NOMO-1 treated with dmso at 0.1 percent for 144 hours (cell line): ENCODE measurements around the gene PIGR.

Source experiments
- DNase-seq: peaks from one replicate; lab custom pipeline; 2025; ENCODE audit not compliant: unreplicated experiment; lab: John Stamatoyannopoulos, UW

Gene PIGR

GRCh38 chr1:206946261-206946660 lies at the start of gene PIGR:
PIGR (minus strand) TSS chr1:206946466; CDS start chr1:206940531, 5,935 bp downstream.
- DNase-seq: no peak

GRCh38 chr1:206992790-206993189 lies 46.5 kb upstream of the PIGR start:
- DNase-seq: no peak

GRCh38 chr1:206987873-206988272 lies 41.6 kb upstream of the PIGR start:
- DNase-seq: no peak

- no peak for DNase-seq
These were observed 40.6 kb upstream of the PIGR start for GRCh38 chr1:206986885-206987284.

GRCh38 chr1:206986402-206986801 lies 40.1 kb upstream of the PIGR start:
- DNase-seq: no peak

GRCh38 chr1:206985162-206985749 lies 39.0 kb upstream of the PIGR start:
- no peak for DNase-seq

- peak; percentile 10 for DNase-seq
These were observed 36.0 kb upstream of the PIGR start for GRCh38 chr1:206982216-206982615.

- DNase-seq: no peak
These were observed 33.2 kb upstream of the PIGR start for GRCh38 chr1:206979379-206980043.

- no peak for DNase-seq
These were observed 32.0 kb upstream of the PIGR start for GRCh38 chr1:206978259-206978658.

GRCh38 chr1:206975306-206975705 lies 29.0 kb upstream of the PIGR start:
- DNase-seq: no peak

- DNase-seq: no peak
These were observed 27.9 kb upstream of the PIGR start for GRCh38 chr1:206974140-206974539.

- DNase-seq: no peak
These were observed 26.5 kb upstream of the PIGR start for GRCh38 chr1:206972728-206973127.

- peak; percentile 85 for DNase-seq
These were observed 24.9 kb upstream of the PIGR start for GRCh38 chr1:206971029-206971655.

- DNase-seq: no peak
These were observed 24.2 kb upstream of the PIGR start, which contains the start of gene FCAMR for GRCh38 chr1:206970446-206970845. FCAMR (minus strand) TSS chr1:206970460; CDS start chr1:206970125, 335 bp downstream.

GRCh38 chr1:206969090-206969489 lies 22.8 kb upstream of the PIGR start:
- no peak for DNase-seq

- peak; percentile 84 for DNase-seq
These were observed 21.0 kb upstream of the PIGR start for GRCh38 chr1:206967096-206967849.

GRCh38 chr1:206965781-206966180 lies 19.5 kb upstream of the PIGR start:
- no peak for DNase-seq

- no peak for DNase-seq
These were observed 17.5 kb upstream of the PIGR start for GRCh38 chr1:206963740-206964139.

GRCh38 chr1:206963119-206963712 lies 16.9 kb upstream of the PIGR start:
- no peak for DNase-seq

- peak; percentile 48 for DNase-seq
These were observed 16.0 kb upstream of the PIGR start for GRCh38 chr1:206962272-206962671.

GRCh38 chr1:206961668-206962067 lies 15.4 kb upstream of the PIGR start:
- no peak for DNase-seq
